ENCODE data around the gene C4orf17.

C4orf17 gene

DNA sequence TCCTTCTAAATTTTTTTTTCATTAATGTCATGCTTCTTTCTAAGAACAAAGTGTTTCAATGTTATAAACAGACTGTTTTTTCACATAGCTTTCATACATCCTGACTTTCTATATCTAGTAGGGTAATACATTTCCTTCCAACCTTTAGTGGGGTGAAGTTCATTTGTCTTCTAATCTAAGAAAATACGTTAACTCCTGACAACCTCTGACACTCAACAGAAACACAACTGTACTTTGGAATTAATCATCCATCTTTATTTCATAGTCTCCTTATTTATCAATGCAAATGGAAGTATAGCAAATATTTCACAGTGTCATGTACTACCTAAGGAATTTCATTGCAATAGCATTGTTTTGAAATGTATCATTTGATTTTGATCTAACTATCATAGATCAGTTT, 61.1 kb downstream of the C4orf17 start:
- Histone ChIP-seq H4K8ac (ENCODE audit: low read length) (no peak overlapping the region), H3K79me1 (replicated peaks; ENCODE audit: low read length, poor library complexity, severe bottlenecking) (no peaks in the 10 kb centered on the region), H3K4ac (ENCODE audit: low read depth in 1 of 2, low read length in 2 of 2) (no peak overlapping the region), H3K23ac (ENCODE audit: low read length in 2 of 2) (no peak overlapping the region), H3K4me2 (ENCODE audit: low read length, poor library complexity, severe bottlenecking) (no peak overlapping the region), H3K18ac (ENCODE audit: low read depth in 1 of 2, low read length in 2 of 2) (no peak overlapping the region), H3K4me3 (ENCODE audit: insufficient read depth in 1 of 2, low read depth in 1 of 2, low read length in 2 of 2) (no peak overlapping the region), H2BK15ac (ENCODE audit: low read depth, poor library complexity, severe bottlenecking) (no peak overlapping the region), H3K14ac (ENCODE audit: low read length in 2 of 2) (no peak overlapping the region), H2BK120ac (ENCODE audit: low read depth, low read length) (no peak overlapping the region), H2BK5ac (ENCODE audit: low read depth, low read length, poor library complexity, severe bottlenecking) (no peak overlapping the region), H3K9me3 (ENCODE audit: control insufficient read depth, low read length) (no peaks in the 10 kb centered on the region), H3K36me3 (ENCODE audit: control insufficient read depth in 1 of 2, insufficient read depth in 2 of 2, low read depth in 1 of 2, low read length in 2 of 2) (no peaks in the 10 kb centered on the region), H3K27ac (ENCODE audit: low read length, poor library complexity, severe bottlenecking) (no peak overlapping the region), H3K27me3 (ENCODE audit: control insufficient read depth in 1 of 2, insufficient read depth in 1 of 2, low read length in 2 of 2) (no peaks in the 10 kb centered on the region), H2AFZ (ENCODE audit: low read depth, low read length) (no peak overlapping the region), H3K9ac (ENCODE audit: low read length) (no peak overlapping the region), H2AK5ac (ENCODE audit: low read length, severe bottlenecking) (no peak overlapping the region), H4K91ac (ENCODE audit: low read length) (no peak overlapping the region), H2BK12ac (ENCODE audit: low read length in 2 of 2) (no peak overlapping the region), H3K4me1 (ENCODE audit: control insufficient read depth, insufficient read depth, low read depth, low read length) (no peaks in the 10 kb centered on the region)
- WGBS = no CpG with 5 or more reads among the region's 1 CpG
- no peak for DNase-seq

DNA sequence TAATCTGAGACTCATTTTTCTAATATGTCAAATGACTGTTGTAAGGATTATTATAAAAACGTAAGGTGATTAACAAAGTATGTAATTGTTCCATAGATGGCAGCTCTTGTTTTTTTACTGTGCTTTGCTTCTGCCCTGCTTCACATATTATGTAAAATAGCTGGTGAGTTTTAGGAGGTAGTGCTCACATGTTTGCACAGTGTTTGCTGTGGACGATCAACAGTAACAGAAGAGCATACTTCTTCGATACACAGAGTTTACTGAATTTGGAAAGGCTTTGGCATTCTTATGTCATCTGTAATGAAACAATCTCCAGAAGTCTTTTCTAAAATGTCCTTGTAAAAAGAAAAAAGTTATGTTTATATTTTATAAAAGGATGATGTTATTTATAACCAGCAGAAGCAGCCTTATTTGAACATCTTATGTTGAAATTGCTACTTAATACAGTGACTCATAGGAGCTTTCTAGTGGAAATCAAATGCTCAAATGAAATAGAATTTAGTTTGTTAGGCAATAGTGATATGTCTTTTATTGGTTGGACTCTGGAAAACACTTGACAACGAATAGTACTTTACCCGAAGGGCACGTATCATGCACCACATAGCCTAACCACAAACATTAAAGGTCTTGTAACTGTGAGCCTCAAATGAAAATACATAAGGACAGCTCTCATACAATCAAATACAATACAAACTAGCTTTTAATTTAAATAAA, 61.9 kb downstream of the C4orf17 start:
- Histone ChIP-seq H3K4me3 (ENCODE audit: insufficient read depth in 1 of 2, low read depth in 1 of 2, low read length in 2 of 2) (no peak overlapping the region), H3K23ac (ENCODE audit: low read length in 2 of 2) (no peak overlapping the region), H4K8ac (ENCODE audit: low read length) (no peak overlapping the region), H4K91ac (ENCODE audit: low read length) (no peak overlapping the region), H3K79me1 (replicated peaks; ENCODE audit: low read length, poor library complexity, severe bottlenecking) (no peaks in the 10 kb centered on the region), H2BK15ac (ENCODE audit: low read depth, poor library complexity, severe bottlenecking) (no peak overlapping the region), H3K18ac (ENCODE audit: low read depth in 1 of 2, low read length in 2 of 2) (no peak overlapping the region), H3K4ac (ENCODE audit: low read depth in 1 of 2, low read length in 2 of 2) (no peak overlapping the region), H3K9me3 (ENCODE audit: control insufficient read depth, low read length) (no peaks in the 10 kb centered on the region), H2BK12ac (ENCODE audit: low read length in 2 of 2) (no peak overlapping the region), H3K27ac (ENCODE audit: low read length, poor library complexity, severe bottlenecking) (no peak overlapping the region), H2AFZ (ENCODE audit: low read depth, low read length) (no peak overlapping the region), H2BK120ac (ENCODE audit: low read depth, low read length) (no peak overlapping the region), H3K4me1 (ENCODE audit: control insufficient read depth, insufficient read depth, low read depth, low read length) (no peaks in the 10 kb centered on the region), H3K27me3 (ENCODE audit: control insufficient read depth in 1 of 2, insufficient read depth in 1 of 2, low read length in 2 of 2) (no peaks in the 10 kb centered on the region), H3K9ac (ENCODE audit: low read length) (no peak overlapping the region), H3K4me2 (ENCODE audit: low read length, poor library complexity, severe bottlenecking) (no peak overlapping the region), H3K14ac (ENCODE audit: low read length in 2 of 2) (no peak overlapping the region), H2BK5ac (ENCODE audit: low read depth, low read length, poor library complexity, severe bottlenecking) (no peak overlapping the region), H3K36me3 (ENCODE audit: control insufficient read depth in 1 of 2, insufficient read depth in 2 of 2, low read depth in 1 of 2, low read length in 2 of 2) (no peaks in the 10 kb centered on the region), H2AK5ac (ENCODE audit: low read length, severe bottlenecking) (no peak overlapping the region)
- DNase-seq = peak; percentile 21
- WGBS = 95% methylated on average over 4 of the region's 6 CpGs

DNA sequence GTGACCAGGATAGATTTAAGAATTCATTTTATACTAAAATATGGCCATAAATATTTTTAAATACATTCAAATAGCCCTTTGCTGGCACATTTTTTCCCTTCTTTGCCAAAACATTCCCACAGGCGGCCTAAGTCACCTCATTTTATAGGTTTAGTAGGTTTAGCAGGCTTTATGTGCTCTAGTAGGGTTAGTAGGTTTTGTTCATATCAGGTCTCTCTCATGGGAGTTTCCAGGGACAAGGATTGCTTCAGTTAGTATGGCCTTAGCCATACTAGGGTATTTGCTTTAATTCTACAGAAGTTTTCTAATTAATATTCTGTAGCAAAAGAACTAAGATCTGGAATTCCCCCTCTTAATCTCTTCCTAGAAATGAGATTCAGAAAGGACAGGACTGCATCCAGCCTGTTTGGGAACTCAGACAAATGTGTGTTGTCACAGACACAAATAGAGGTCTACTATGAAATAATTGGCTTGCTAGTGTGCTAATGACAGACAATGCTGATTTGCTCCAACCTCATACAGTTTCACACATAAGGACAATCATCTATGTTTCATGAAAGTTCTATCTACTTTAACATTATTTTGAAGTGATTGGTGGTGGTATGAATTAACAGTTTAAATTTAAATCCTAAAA, 63.0 kb downstream of the C4orf17 start:
- Histone ChIP-seq H3K79me1 (replicated peaks; ENCODE audit: low read length, poor library complexity, severe bottlenecking) (no peaks in the 10 kb centered on the region), H3K4me2 (ENCODE audit: low read length, poor library complexity, severe bottlenecking) (no peak overlapping the region), H3K14ac (ENCODE audit: low read length in 2 of 2) (no peak overlapping the region), H3K9ac (ENCODE audit: low read length) (no peak overlapping the region), H2BK12ac (ENCODE audit: low read length in 2 of 2) (no peak overlapping the region), H4K8ac (ENCODE audit: low read length) (no peak overlapping the region), H4K91ac (ENCODE audit: low read length) (no peak overlapping the region), H2BK15ac (ENCODE audit: low read depth, poor library complexity, severe bottlenecking) (no peak overlapping the region), H3K4me3 (ENCODE audit: insufficient read depth in 1 of 2, low read depth in 1 of 2, low read length in 2 of 2) (no peak overlapping the region), H3K18ac (ENCODE audit: low read depth in 1 of 2, low read length in 2 of 2) (no peak overlapping the region), H2BK120ac (ENCODE audit: low read depth, low read length) (no peak overlapping the region), H3K23ac (ENCODE audit: low read length in 2 of 2) (no peak overlapping the region), H2AK5ac (ENCODE audit: low read length, severe bottlenecking) (no peak overlapping the region), H3K9me3 (ENCODE audit: control insufficient read depth, low read length) (no peaks in the 10 kb centered on the region), H3K4me1 (ENCODE audit: control insufficient read depth, insufficient read depth, low read depth, low read length) (no peaks in the 10 kb centered on the region), H3K27ac (ENCODE audit: low read length, poor library complexity, severe bottlenecking) (no peak overlapping the region), H2AFZ (ENCODE audit: low read depth, low read length) (no peak overlapping the region), H3K4ac (ENCODE audit: low read depth in 1 of 2, low read length in 2 of 2) (no peak overlapping the region), H2BK5ac (ENCODE audit: low read depth, low read length, poor library complexity, severe bottlenecking) (no peak overlapping the region), H3K27me3 (ENCODE audit: control insufficient read depth in 1 of 2, insufficient read depth in 1 of 2, low read length in 2 of 2) (no peaks in the 10 kb centered on the region), H3K36me3 (ENCODE audit: control insufficient read depth in 1 of 2, insufficient read depth in 2 of 2, low read depth in 1 of 2, low read length in 2 of 2) (no peaks in the 10 kb centered on the region)
- no CpG with 5 or more reads among the region's 1 CpG for WGBS
- no peak for DNase-seq

DNA sequence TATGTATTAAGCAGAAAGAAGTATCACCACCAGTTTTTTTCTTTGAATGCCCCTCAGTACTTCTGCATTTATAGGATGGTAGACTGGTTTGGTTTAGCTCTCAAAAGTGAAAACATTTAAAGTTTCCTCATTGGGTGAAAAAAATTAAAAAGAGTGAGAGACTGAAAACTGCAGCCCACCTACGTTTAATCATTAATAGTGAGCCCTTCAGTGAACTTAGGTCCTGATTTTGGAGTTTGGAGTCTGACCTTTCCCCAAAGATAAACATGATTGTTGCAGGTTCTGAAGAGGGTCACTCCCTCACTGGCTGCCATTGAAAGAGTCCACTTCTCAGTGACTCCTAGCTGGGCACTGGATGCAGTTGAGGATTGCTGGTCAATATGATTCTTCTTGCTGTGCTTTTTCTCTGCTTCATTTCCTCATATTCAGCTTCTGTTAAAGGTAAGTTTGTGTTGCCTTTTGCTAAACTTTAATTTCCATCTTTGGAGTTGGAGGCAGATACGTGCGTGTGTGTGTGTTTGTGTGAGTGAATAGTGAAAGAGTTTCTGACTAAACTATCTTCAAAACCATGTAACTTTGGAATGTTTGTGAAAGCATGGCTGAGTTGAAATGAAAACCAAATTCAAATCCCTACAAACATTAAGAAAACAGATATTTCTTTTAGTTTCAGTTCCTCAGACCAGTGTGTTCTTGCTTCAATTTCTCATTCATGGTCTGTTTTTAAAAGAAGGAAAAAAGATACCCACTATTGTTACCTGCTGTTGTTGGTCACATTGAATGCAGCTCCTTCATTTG, 63.9 kb downstream of the C4orf17 start, which contains the start of gene MTTP:
TSS of gene MTTP (plus strand) at position 295 of the 795 bp plus-strand sequence. CDS start at position 381, 86 bp downstream.
- Histone ChIP-seq H3K4me1 (ENCODE audit: control insufficient read depth, insufficient read depth, low read depth, low read length) (no peaks in the 10 kb centered on the region), H3K27me3 (ENCODE audit: control insufficient read depth in 1 of 2, insufficient read depth in 1 of 2, low read length in 2 of 2) (no peaks in the 10 kb centered on the region), H2BK12ac (ENCODE audit: low read length in 2 of 2) (no peak within 1 kb of the TSS), H3K4ac (ENCODE audit: low read depth in 1 of 2, low read length in 2 of 2) (no peak within 1 kb of the TSS), H3K18ac (ENCODE audit: low read depth in 1 of 2, low read length in 2 of 2) (no peak within 1 kb of the TSS), H3K9ac (ENCODE audit: low read length) (no peak within 1 kb of the TSS), H3K9me3 (ENCODE audit: control insufficient read depth, low read length) (no peaks in the 10 kb centered on the region), H2BK5ac (ENCODE audit: low read depth, low read length, poor library complexity, severe bottlenecking) (no peak within 1 kb of the TSS), H3K4me3 (ENCODE audit: insufficient read depth in 1 of 2, low read depth in 1 of 2, low read length in 2 of 2) (no peak within 1 kb of the TSS), H2AFZ (ENCODE audit: low read depth, low read length) (no peak within 1 kb of the TSS), H2BK15ac (ENCODE audit: low read depth, poor library complexity, severe bottlenecking) (no peak within 1 kb of the TSS), H3K79me1 (replicated peaks; ENCODE audit: low read length, poor library complexity, severe bottlenecking) (no peaks in the 10 kb centered on the region), H4K91ac (ENCODE audit: low read length) (no peak within 1 kb of the TSS), H3K27ac (ENCODE audit: low read length, poor library complexity, severe bottlenecking) (no peak within 1 kb of the TSS), H2AK5ac (ENCODE audit: low read length, severe bottlenecking) (no peak within 1 kb of the TSS), H2BK120ac (ENCODE audit: low read depth, low read length) (no peak within 1 kb of the TSS), H3K14ac (ENCODE audit: low read length in 2 of 2) (no peak within 1 kb of the TSS), H4K8ac (ENCODE audit: low read length) (no peak within 1 kb of the TSS), H3K4me2 (ENCODE audit: low read length, poor library complexity, severe bottlenecking) (no peak within 1 kb of the TSS), H3K36me3 (ENCODE audit: control insufficient read depth in 1 of 2, insufficient read depth in 2 of 2, low read depth in 1 of 2, low read length in 2 of 2) (no peaks in the 10 kb centered on the region), H3K23ac (ENCODE audit: low read length in 2 of 2) (no peak within 1 kb of the TSS)
- WGBS = 86% methylated on average over 1 of the region's 3 CpGs
- DNase-seq = no peak
